H1 (cell line): ENCODE results near the gene PTTG2. TPM values are rescaled to one million over a fixed set of nuclear protein-coding genes. Genes with fewer than 3 reads are reported as not detected.

ENCODE experiments used
- CTCF ChIA-PET: fragments of 300-600 bp; sonication (Branson Sonifier 250); formaldehyde crosslinking; loops from one replicate; lab custom pipeline; 2021; ENCODE audit not compliant: partially characterized antibody; lab: Charles Lee
- POLR2A ChIA-PET: fragments of 300-600 bp; sonication (Branson Sonifier 250); formaldehyde crosslinking; loops from one replicate; lab custom pipeline; 2021; ENCODE audit warnings: inconsistent platforms; ENCODE audit not compliant: partially characterized antibody; lab: Charles Lee
- DNase-seq, 2 experiments: peaks; one replicate each; pipeline versions ENCODE4 v3.0.0 to v3.0.0-alpha.2; 2010 to 2022; ENCODE audit warnings: low spot score in 2 of 2, low read depth in 1 of 2, mixed read lengths in 1 of 2
- FAIRE-seq: peaks from 2 replicates; lab custom pipeline; 2011; peaks lifted over from hg19 to GRCh38; lab: Jason Lieb, UNC
- H2AFZ ChIP-seq: 2 replicates; pipeline ENCODE4 v1.8.1; 2012; ENCODE audit warnings: low read length, inconsistent platforms
- H2AK5ac ChIP-seq: 2 replicates; pipeline ENCODE4 v1.6.1; 2013; ENCODE audit warnings: low read depth, low read length
- H2BK120ac ChIP-seq: replicated peaks from 2 replicates; pipeline ENCODE3; 2013; ENCODE audit warnings: low read depth, low read length, inconsistent platforms
- H2BK12ac ChIP-seq: 2 replicates; pipeline ENCODE4 v1.6.1; 2013; ENCODE audit warnings: low read depth, low read length
- H2BK15ac ChIP-seq: 2 replicates; pipeline ENCODE4 v1.6.1; 2013; ENCODE audit warnings: low read length
- H2BK20ac ChIP-seq: 2 replicates; pipeline ENCODE4 v1.6.1; 2013; ENCODE audit warnings: low read length
- H2BK5ac ChIP-seq: 2 replicates; pipeline ENCODE4 v1.6.1; 2013; ENCODE audit warnings: low read depth, low read length
- H3K14ac ChIP-seq: 2 replicates; pipeline ENCODE4 v1.6.1; 2013; ENCODE audit warnings: inconsistent platforms; ENCODE audit not compliant: insufficient read length
- H3K18ac ChIP-seq: 2 replicates; pipeline ENCODE4 v1.6.1; 2013; ENCODE audit warnings: low read length; ENCODE audit errors: extremely low read depth
- H3K23ac ChIP-seq: 2 replicates; pipeline ENCODE4 v1.6.1; 2013; ENCODE audit warnings: inconsistent platforms; ENCODE audit not compliant: insufficient read length
- H3K23me2 ChIP-seq: 2 replicates; pipeline ENCODE4 v1.6.1; 2013; ENCODE audit warnings: low read depth, low read length
- H3K27ac ChIP-seq: 2 replicates; pipeline ENCODE4 v1.6.1; 2011; ENCODE audit warnings: low read depth, low read length, inconsistent platforms
- H3K27me3 ChIP-seq, 4 experiments: replicated peaks in 1 of 4; 1 replicate in 1 of 4; 2 replicates in 3 of 4; pipeline versions ENCODE4 v1.6.1 to v1.8.1; 2011 to 2013; ENCODE audit warnings: low read length in 3 of 4, mild to moderate bottlenecking in 3 of 4, inconsistent platforms in 2 of 4, mixed read lengths in 2 of 4, moderate library complexity in 1 of 4; ENCODE audit not compliant: control insufficient read depth in 3 of 4, insufficient read depth in 3 of 4; ENCODE audit errors: extremely low read depth in 1 of 4
- H3K36me3 ChIP-seq, 4 experiments: 2 replicates each; pipeline versions ENCODE4 v1.6.1 to v1.8.1; 2011 to 2013; ENCODE audit warnings: mild to moderate bottlenecking in 4 of 4, low read length in 3 of 4, moderate library complexity in 2 of 4, control low read depth in 1 of 4, inconsistent platforms in 1 of 4; ENCODE audit not compliant: insufficient read depth in 4 of 4, control insufficient read depth in 2 of 4
- H3K4ac ChIP-seq: replicated peaks from 2 replicates; pipeline ENCODE3; 2013; ENCODE audit warnings: low read length, low read depth, mixed read lengths, inconsistent platforms; ENCODE audit not compliant: insufficient read length
- H3K4me1 ChIP-seq, 4 experiments: replicated peaks in 1 of 4; 1 replicate in 1 of 4; 2 replicates in 3 of 4; pipeline versions ENCODE4 v1.6.1 to v1.8.1; 2011 to 2013; ENCODE audit warnings: low read length in 3 of 4, inconsistent platforms in 2 of 4, mixed read lengths in 1 of 4; ENCODE audit not compliant: insufficient read depth in 4 of 4, control insufficient read depth in 3 of 4
- H3K4me2 ChIP-seq, 2 experiments: 2 replicates each; pipeline versions ENCODE4 v1.6.1 to v1.8.1; 2011 to 2013; ENCODE audit warnings: low read depth in 2 of 2, low read length in 2 of 2, control low read depth in 1 of 2, inconsistent platforms in 1 of 2, mild to moderate bottlenecking in 1 of 2; ENCODE audit not compliant: insufficient read depth in 1 of 2
- H3K4me3 ChIP-seq, 4 experiments: fragments of 200-600, 300-600 bp in 1 of 4; sonication (generic), shearing (Covaris generic), sonication (Bioruptor Twin) in 1 of 4; 2 replicates each; pipeline versions ENCODE4 v1.5.1 to v1.8.1; 2011 to 2016; ENCODE audit warnings: low read length in 4 of 4, low read depth in 3 of 4, control low read depth in 2 of 4, inconsistent platforms in 2 of 4, mild to moderate bottlenecking in 2 of 4, mixed read lengths in 1 of 4, moderate library complexity in 1 of 4; ENCODE audit not compliant: insufficient read depth in 2 of 4; ENCODE audit errors: extremely low read depth in 1 of 4
- H3K56ac ChIP-seq: replicated peaks from 2 replicates; pipeline ENCODE3; 2013; ENCODE audit warnings: low read depth, mild to moderate bottlenecking, mixed read lengths, low read length, inconsistent platforms; ENCODE audit not compliant: insufficient read length
- H3K79me1 ChIP-seq: 2 replicates; pipeline ENCODE4 v1.6.1; 2013; ENCODE audit warnings: low read depth, low read length, control low read depth
- H3K79me2 ChIP-seq, 2 experiments: 2 replicates each; pipeline versions ENCODE4 v1.6.1 to v1.8.1; 2012 to 2013; ENCODE audit warnings: low read length in 2 of 2, mild to moderate bottlenecking in 2 of 2, inconsistent platforms in 1 of 2; ENCODE audit not compliant: insufficient read depth in 2 of 2, control insufficient read depth in 1 of 2
- H3K9ac ChIP-seq, 4 experiments: replicated peaks in 1 of 4; 1 replicate in 1 of 4; 2 replicates in 3 of 4; pipeline versions ENCODE4 v1.6.1 to v1.8.1; 2011 to 2013; ENCODE audit warnings: low read depth in 3 of 4, low read length in 3 of 4, control low read depth in 2 of 4, mild to moderate bottlenecking in 2 of 4, moderate library complexity in 2 of 4, inconsistent platforms in 1 of 4; ENCODE audit errors: extremely low read depth in 1 of 4
- H3K9me3 ChIP-seq, 2 experiments: 2 replicates each; pipeline versions ENCODE4 v1.6.1 to v1.8.1; 2012 to 2013; ENCODE audit warnings: mild to moderate bottlenecking in 2 of 2, moderate library complexity in 2 of 2, control low read depth in 1 of 2, inconsistent platforms in 1 of 2, low read depth in 1 of 2, low read length in 1 of 2, mixed read lengths in 1 of 2; ENCODE audit not compliant: insufficient read depth in 2 of 2
- H4K20me1 ChIP-seq, 2 experiments: replicated peaks in 1 of 2; 2 replicates each; pipeline versions ENCODE3 to v1.8.1; 2011 to 2013; ENCODE audit warnings: inconsistent platforms in 2 of 2, low read length in 2 of 2, mild to moderate bottlenecking in 1 of 2; ENCODE audit not compliant: insufficient read depth in 2 of 2, control insufficient read depth in 1 of 2
- H4K5ac ChIP-seq: 2 replicates; pipeline ENCODE4 v1.6.1; 2013; ENCODE audit warnings: low read length, low read depth, mixed read lengths, inconsistent platforms; ENCODE audit not compliant: insufficient read length
- H4K8ac ChIP-seq: 2 replicates; pipeline ENCODE4 v1.8.0; 2013; ENCODE audit warnings: mild to moderate bottlenecking, moderate library complexity, low read length, inconsistent platforms; ENCODE audit not compliant: insufficient read depth; ENCODE audit errors: extremely low read depth
- H4K91ac ChIP-seq: replicated peaks from 2 replicates; pipeline ENCODE3; 2013; ENCODE audit warnings: low read length, mixed read lengths, inconsistent platforms; ENCODE audit not compliant: insufficient read length
- KDM4A ChIP-seq: IDR thresholded peaks from one replicate; pipeline ENCODE4 v1.7.1; 2012; ENCODE audit warnings: low read depth, mild to moderate bottlenecking, moderate library complexity, low read length, inconsistent platforms; ENCODE audit not compliant: severe bottlenecking
- WGBS, 2 experiments: shearing (Covaris generic) in 1 of 2; methylation state at CpG; one replicate each; pipeline versions ENCODE4 v1.1.6 to v1.1.7; 2013 to 2015; ENCODE audit warnings: low lambda C conversion rate in 2 of 2, mixed read lengths in 2 of 2, inconsistent platforms in 1 of 2, low coverage in 1 of 2, missing lambda C conversion rate in 1 of 2; ENCODE audit not compliant: insufficient replicate concordance in 2 of 2, insufficient coverage in 1 of 2, insufficient read length in 1 of 2; ENCODE audit errors: extremely low coverage in 1 of 2, missing lambda C conversion rate in 1 of 2; 5-methylcytosine and 5-hydroxymethylcytosine counted together
- polyA plus RNA-seq, 7 experiments: library from polyadenylated mRNA; depleted of rRNA in 3 of 7; stranded (reverse) in 5 of 7; unstranded in 2 of 7; fragments of >200 nt in 5 of 7; fragments of 200-250 nt in 2 of 7; gene quantifications; 1 replicate in 5 of 7; 2 replicates in 1 of 7; 4 replicates in 1 of 7; pipeline versions ENCODE4 v1.2.1 to v1.2.3, GENCODE V29; 2011 to 2013; ENCODE audit warnings: missing spikeins in 2 of 7, mixed read lengths in 2 of 7
- total RNA-seq: library from RNA; stranded (reverse); fragmentation: NEBNext Ultra II Directional; extraction: Animal tissue kit (Norgen Biotek cat#: 25700); gene quantifications from 2 replicates; pipeline ENCODE4 v1.2.1, GENCODE V29; 2021

The PTTG2 gene
- total and polyA plus RNA-seq, 2 of the 8 experiments (the other 6 are each of a cell fraction or from before 2014, with no cell fraction given) = not detected

DNA sequence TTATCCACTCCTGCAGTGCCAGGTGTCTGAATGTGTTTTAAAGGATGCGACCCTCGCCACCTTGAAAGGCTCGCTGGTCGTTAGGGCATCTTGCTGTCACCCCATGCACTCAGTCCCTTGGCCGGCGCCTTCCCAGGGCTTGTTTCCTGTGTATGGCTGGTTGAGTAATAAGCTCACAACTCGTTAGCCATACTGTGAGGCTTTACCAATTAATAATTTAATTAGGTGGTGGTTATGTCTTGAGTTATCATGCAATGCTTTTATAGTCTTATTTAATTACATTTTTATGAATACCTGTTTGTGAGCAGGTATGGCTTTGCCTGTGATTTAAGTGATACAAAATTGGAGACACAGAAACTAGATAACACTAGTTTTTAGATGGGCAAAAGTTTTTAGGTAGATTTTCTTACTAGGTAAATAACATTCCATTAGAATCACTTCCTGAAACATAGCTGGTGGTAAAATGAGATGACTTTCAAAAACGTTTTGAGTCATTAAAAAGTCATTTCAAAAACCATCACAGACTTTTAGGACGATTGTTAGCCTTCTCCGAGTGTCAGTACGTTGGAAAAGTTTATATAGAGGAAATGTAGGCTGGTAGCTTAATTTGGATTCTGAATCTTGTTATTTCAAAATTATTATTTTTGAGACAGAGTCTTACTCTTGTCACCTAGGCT, 18.2 kb downstream of the PTTG2 start:
- Histone ChIP-seq H2BK20ac (no peak overlapping the region), H3K4ac (no peak overlapping the region), H2BK5ac (no peak overlapping the region), H3K18ac (no peak overlapping the region), H3K23ac (no peak overlapping the region), H3K79me2 (peaks cover 0 to 50% of the 10 kb centered on the region in 2 experiments; a peak in 3 of 4 replicates), H2AFZ (no peak overlapping the region), H2BK15ac (no peak overlapping the region), H3K36me3 (no peaks in the 10 kb centered on the region), H3K4me1 (peaks cover 8 to 22% (median 13%) of the 10 kb centered on the region in 4 experiments; a peak in 6 of 7 replicates), H4K91ac (no peak overlapping the region), H2BK120ac (no peak overlapping the region), H2BK12ac (peak overlapping the region; percentile 53; the same call in 1 of the 2 replicates), H3K79me1 (no peaks in the 10 kb centered on the region), H4K20me1 (peaks cover 6 to 7% of the 10 kb centered on the region in 2 experiments), H3K9ac (no peak overlapping the region), H4K8ac (peak overlapping the region; percentile 35; the same call in 1 of the 2 replicates), H3K27me3 (no peaks in the 10 kb centered on the region), H2AK5ac (no peak overlapping the region), H3K23me2 (peaks cover 3% of the 10 kb centered on the region; the same call in 1 of the 2 replicates), H3K56ac (no peak overlapping the region), H3K4me2 (peak overlapping the region; percentile 67 to 72), H3K4me3 (peak overlapping the region; percentile 62 to 96 (median 68); a peak in 7 of 8 replicates), H3K27ac (no peak overlapping the region), H4K5ac (no peak overlapping the region), H3K9me3 (no peaks in the 10 kb centered on the region), H3K14ac (no peak overlapping the region)
- POLR2A ChIA-PET = interaction anchor here (1.1 to 4.9 kb wide), 3 partner anchors 11 to 39 kb away, joined by 3 to 26 read pairs (median 15); no protein-coding TSS in a partner anchor
- no peak for FAIRE-seq
- CTCF ChIA-PET = interaction anchor here (0.9 to 1.4 kb wide), 6 partner anchors 57 to 201 kb away, joined by 3 to 4 read pairs (median 3); no protein-coding TSS in a partner anchor
- WGBS, 2 experiments = 40% methylated on average over 11 of the region's 11 CpGs; no CpG with 5 or more reads in 1 of the 2 experiments
- DNase-seq = no peak
- TF ChIP-seq KDM4A = no peak
